OCI-LY3 (cell line): ENCODE data around the gene ZNF641.

Experiments
- H2AFZ ChIP-seq: fragments of 200-600, 300-600 bp; shearing (Covaris generic); 2 replicates; pipeline ENCODE4 v1.6.0; 2014; ENCODE audit warnings: antibody characterized with exemption, low read depth, low read length
- H3K27ac ChIP-seq: fragments of 200-600, 300-600 bp; sonication (generic); 2 replicates; pipeline ENCODE4 v1.5.1; 2014; ENCODE audit warnings: mild to moderate bottlenecking, low read length, moderate library complexity, mixed read lengths
- H3K27me3 ChIP-seq: fragments of 200-600, 300-600 bp; sonication (generic); 2 replicates; pipeline ENCODE4 v1.6.1; 2014; ENCODE audit warnings: low read depth, low read length, mixed read lengths
- H3K36me3 ChIP-seq: fragments of 200-600, 300-600 bp; sonication (generic); replicated peaks from 2 replicates; pipeline ENCODE3; 2014; ENCODE audit warnings: low read depth, low read length, mixed read lengths
- H3K4me1 ChIP-seq: fragments of 300-600, 200-600 bp; sonication (generic); 2 replicates; pipeline ENCODE4 v1.6.1; 2014; ENCODE audit warnings: low read length, mixed read lengths
- H3K4me2 ChIP-seq: fragments of 200-600, 300-600 bp; sonication (generic); 2 replicates; pipeline ENCODE4 v1.6.1; 2014; ENCODE audit warnings: low read length, mixed read lengths
- H3K4me3 ChIP-seq: fragments of 300-600, 200-600 bp; sonication (generic); 2 replicates; pipeline ENCODE4 v1.5.1; 2014; ENCODE audit warnings: antibody characterized with exemption, mild to moderate bottlenecking, low read length, moderate library complexity
- H3K79me2 ChIP-seq: fragments of 300-600, 200-600 bp; shearing (Covaris generic); 2 replicates; pipeline ENCODE4 v1.6.1; 2014; ENCODE audit warnings: mild to moderate bottlenecking, low read length, mixed read lengths
- H3K9ac ChIP-seq: fragments of 300-600, 200-600 bp; shearing (Covaris generic); 2 replicates; pipeline ENCODE4 v1.6.0; 2014; ENCODE audit warnings: mild to moderate bottlenecking, low read length, moderate library complexity
- H3K9me3 ChIP-seq: fragments of 200-600, 300-600 bp; shearing (Covaris generic); 2 replicates; pipeline ENCODE4 v1.6.1; 2014; ENCODE audit warnings: low read length, mixed read lengths; ENCODE audit not compliant: insufficient read depth
- H4K20me1 ChIP-seq: fragments of 200-600, 300-600 bp; sonication (generic); 2 replicates; pipeline ENCODE4 v1.6.1; 2016; ENCODE audit warnings: low read length, mixed read lengths; ENCODE audit not compliant: insufficient read depth
- EZH2phosphoT487 ChIP-seq: fragments of 200-600 bp; shearing (Covaris generic); IDR thresholded peaks from 2 replicates; pipeline ENCODE4 v1.6.1; 2018; ENCODE audit warnings: antibody characterized with exemption, mixed run types, low read depth
- TF ChIP-seq, protein P1 (sequence below): fragments of 200-600, 300-600 bp; sonication (generic); IDR thresholded peaks from 2 replicates; pipeline ENCODE4 v1.5.1; 2014; ENCODE audit warnings: antibody characterized with exemption, low read length, low read depth

ZNF641 gene

DNA sequence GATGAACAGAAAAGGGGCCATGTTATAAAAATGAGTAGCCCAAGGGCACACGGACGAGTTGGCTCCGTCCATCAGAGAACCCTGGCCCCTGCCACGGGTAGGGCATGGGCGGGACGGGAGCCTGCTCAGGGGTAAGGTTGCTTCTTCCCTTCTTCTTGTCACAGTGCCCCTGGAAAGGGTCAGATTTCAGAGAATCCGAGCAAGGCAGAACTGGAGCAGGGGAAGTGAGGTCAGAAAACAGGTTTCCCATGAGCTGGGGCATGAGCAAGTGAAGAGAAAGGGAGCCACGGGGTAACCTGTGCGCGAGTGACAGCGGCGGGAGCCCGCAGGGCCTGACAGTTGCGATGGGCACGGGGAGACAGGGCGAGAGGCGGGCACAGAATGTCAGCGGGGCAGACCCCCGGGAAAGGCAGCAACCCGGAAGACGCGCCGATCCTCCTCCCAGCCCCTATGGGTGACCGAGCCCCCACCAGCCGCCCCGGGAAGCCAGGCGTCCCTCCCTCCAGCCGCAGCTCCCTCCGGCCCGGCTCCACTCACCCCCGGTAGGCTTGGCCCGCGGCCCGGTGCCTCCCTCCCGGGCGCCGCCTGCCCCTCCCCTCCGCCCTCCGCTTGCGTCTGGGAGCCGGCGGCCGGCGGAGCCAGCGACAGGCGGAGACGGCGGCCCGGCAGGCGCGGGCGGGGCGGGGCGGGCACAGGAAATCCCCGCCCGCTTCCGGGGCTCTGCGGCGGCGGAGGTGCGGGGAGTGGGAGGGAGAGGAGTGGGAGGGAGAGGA, at the start of gene ZNF641:
Gene ZNF641, minus strand, starts transcription at position 671 of the 773 bp plus-strand sequence. CDS start 2,829 bp downstream, outside the sequence.
- H3K4me3 ChIP-seq = peak within 1 kb of the TSS; percentile 96
- peak within 1 kb of the TSS; percentile 7 for H3K27ac ChIP-seq
- peak within 1 kb of the TSS; percentile 95 for H2AFZ ChIP-seq
- no peaks in the 10 kb centered on the region for H3K79me2 ChIP-seq
- no peaks in the 10 kb centered on the region for H4K20me1 ChIP-seq
- peaks cover 11% of the 10 kb centered on the region for H3K36me3 ChIP-seq
- no peaks in the 10 kb centered on the region for H3K9me3 ChIP-seq
- H3K27me3 ChIP-seq = no peaks in the 10 kb centered on the region
- H3K4me1 ChIP-seq = peaks cover 12% of the 10 kb centered on the region
- peak within 1 kb of the TSS; percentile 99 for H3K4me2 ChIP-seq
- TF ChIP-seq, protein P1, sequence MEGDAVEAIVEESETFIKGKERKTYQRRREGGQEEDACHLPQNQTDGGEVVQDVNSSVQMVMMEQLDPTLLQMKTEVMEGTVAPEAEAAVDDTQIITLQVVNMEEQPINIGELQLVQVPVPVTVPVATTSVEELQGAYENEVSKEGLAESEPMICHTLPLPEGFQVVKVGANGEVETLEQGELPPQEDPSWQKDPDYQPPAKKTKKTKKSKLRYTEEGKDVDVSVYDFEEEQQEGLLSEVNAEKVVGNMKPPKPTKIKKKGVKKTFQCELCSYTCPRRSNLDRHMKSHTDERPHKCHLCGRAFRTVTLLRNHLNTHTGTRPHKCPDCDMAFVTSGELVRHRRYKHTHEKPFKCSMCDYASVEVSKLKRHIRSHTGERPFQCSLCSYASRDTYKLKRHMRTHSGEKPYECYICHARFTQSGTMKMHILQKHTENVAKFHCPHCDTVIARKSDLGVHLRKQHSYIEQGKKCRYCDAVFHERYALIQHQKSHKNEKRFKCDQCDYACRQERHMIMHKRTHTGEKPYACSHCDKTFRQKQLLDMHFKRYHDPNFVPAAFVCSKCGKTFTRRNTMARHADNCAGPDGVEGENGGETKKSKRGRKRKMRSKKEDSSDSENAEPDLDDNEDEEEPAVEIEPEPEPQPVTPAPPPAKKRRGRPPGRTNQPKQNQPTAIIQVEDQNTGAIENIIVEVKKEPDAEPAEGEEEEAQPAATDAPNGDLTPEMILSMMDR = no peak
- no peak for TF ChIP-seq EZH2phosphoT487
- peak within 1 kb of the TSS; percentile 91 for H3K9ac ChIP-seq

DNA sequence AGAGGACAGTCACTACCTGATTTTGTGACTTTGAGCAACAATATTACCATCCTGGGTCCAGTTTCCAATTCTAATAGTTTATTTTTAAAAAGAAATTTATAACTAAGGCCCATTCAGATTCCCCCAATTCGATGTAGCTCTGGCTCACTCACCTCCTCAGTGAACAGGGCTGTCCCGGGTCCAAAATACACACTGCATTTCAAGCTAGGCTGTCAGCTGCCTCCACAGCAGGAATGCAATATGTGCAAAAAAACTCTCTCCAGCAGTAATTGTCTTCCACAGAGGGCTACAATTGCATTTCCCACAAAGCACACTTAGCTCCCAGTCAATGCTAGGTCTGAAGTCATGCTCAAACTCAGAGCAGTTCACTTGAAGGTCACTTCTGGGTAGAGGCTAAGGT, 39.3 kb upstream of the ZNF641 start:
- no peaks in the 10 kb centered on the region for H3K9me3 ChIP-seq
- peaks cover 5% of the 10 kb centered on the region; the same call in 1 of the 2 replicates for H3K27me3 ChIP-seq
- no peak overlapping the region for H3K4me2 ChIP-seq
- H3K4me1 ChIP-seq = no peaks in the 10 kb centered on the region
- TF ChIP-seq EZH2phosphoT487 = no peak
- TF ChIP-seq, protein P1 = no peak
- no peak overlapping the region for H3K4me3 ChIP-seq
- no peaks in the 10 kb centered on the region for H4K20me1 ChIP-seq
- no peaks in the 10 kb centered on the region for H3K36me3 ChIP-seq
- H3K9ac ChIP-seq = no peak overlapping the region
- H2AFZ ChIP-seq = no peak overlapping the region
- H3K79me2 ChIP-seq = no peaks in the 10 kb centered on the region
- H3K27ac ChIP-seq = no peak overlapping the region

DNA sequence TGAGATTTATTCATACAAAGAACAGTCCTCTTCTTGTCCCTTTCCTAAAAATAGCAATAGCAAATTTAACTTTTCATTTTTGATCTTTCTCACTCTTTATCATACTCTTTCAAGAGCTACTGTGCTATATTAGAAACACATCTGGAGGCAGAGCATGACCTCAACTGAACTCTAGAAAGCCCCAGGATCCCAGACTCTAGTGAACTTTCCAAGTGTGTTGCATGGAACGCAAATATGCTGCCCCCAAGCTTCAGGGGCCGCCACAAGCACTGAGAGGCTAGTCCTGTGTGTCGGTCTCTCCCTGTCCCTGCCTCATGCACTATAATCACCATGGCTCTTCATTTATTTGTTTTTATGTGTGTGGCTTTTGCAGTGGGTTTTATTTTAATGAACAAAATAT, 38.7 kb upstream of the ZNF641 start:
- H3K4me1 ChIP-seq = no peaks in the 10 kb centered on the region
- no peak overlapping the region for H3K9ac ChIP-seq
- H3K4me3 ChIP-seq = no peak overlapping the region
- no peak overlapping the region for H2AFZ ChIP-seq
- H3K4me2 ChIP-seq = no peak overlapping the region
- H3K27ac ChIP-seq = no peak overlapping the region
- H3K9me3 ChIP-seq = no peaks in the 10 kb centered on the region
- H3K36me3 ChIP-seq = no peaks in the 10 kb centered on the region
- H3K27me3 ChIP-seq = peaks cover 5% of the 10 kb centered on the region; the same call in 1 of the 2 replicates
- no peaks in the 10 kb centered on the region for H4K20me1 ChIP-seq
- H3K79me2 ChIP-seq = no peaks in the 10 kb centered on the region
- TF ChIP-seq EZH2phosphoT487 = no peak

- Histone ChIP-seq H3K4me2 (no peak overlapping the region), H3K27ac (no peak overlapping the region), H3K27me3 (peaks cover 5% of the 10 kb centered on the region; the same call in 1 of the 2 replicates), H3K9ac (no peak overlapping the region), H3K36me3 (no peaks in the 10 kb centered on the region), H3K79me2 (no peaks in the 10 kb centered on the region), H3K4me3 (no peak overlapping the region), H3K4me1 (no peaks in the 10 kb centered on the region), H3K9me3 (no peaks in the 10 kb centered on the region), H4K20me1 (no peaks in the 10 kb centered on the region), H2AFZ (no peak overlapping the region)
- TF ChIP-seq EZH2phosphoT487 = no peak
- TF ChIP-seq, protein P1 = no peak
Measured at GRCh38 chr12:48388938-48389337, 38.2 kb upstream of the ZNF641 start.
